GM18508 (cell line): ENCODE data around the gene NHERF1.

Source experiments
- ATAC-seq: cut with Tn5 transposase; IDR thresholded peaks from one replicate; pipeline ENCODE4 v1.9.1; 2021; ENCODE audit warnings: moderate number of reproducible peaks; ENCODE audit not compliant: insufficient read depth, unreplicated experiment

The NHERF1 gene

DNA sequence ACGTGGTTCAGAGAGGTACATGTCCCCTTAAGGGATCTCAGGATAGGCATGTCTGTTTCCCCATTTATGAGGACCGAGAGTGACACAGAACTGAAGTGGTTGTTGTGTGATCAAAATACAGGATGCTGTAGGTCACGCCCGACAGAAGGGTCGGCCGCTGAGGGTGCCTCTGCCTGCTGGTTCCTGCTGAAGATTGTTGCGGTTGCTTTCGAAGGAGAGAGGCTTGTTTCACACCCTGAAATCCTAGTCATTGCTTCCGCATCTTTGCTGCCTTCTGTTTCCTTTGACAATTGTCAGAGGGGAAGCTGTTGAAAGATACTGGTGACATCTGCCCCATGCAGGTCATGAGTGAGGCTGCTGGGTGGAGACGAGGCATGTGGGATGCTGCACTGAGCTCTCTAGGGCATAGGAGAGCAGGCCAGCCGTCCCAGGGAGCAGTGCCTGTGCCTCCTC lies 31.5 kb downstream of the NHERF1 start:
- peak; percentile 59 for ATAC-seq

DNA sequence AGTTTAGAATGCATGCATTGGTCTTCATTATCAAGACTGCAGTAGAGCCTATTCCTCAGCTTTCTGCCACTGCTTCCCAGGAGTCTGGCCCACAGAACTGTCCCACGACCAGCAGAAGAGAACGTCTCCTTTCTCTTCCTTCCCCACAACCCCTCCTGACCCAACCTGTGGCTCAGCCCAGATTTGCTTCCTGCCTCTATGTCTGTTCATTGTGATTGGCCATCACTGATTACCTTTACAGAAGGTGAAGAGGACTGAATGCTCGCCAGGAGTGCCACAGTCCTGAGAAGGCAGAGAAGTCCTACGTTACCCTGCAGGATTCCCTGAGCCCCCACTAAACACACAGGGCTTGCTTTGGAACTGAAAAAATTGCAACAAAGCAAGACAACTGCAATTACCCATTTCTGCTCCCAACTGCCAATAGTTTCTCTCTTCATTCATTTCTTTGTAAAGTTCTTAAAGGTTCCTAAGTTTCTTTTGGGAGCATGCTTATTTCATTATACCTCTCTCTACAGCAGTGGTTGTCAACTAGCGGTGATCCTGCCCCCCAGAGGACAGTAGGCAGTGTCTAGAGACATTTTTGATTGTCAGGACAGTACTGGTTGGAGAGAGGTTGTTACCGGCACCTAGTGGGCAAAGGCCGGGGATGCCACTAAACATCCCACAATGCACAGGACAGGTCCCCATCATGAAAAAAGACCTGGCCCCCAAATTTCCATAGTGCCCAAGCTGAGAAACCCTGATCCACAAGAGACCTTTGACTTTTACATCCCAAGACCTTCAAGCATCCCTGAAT lies 32.2 kb downstream of the NHERF1 start:
- ATAC-seq: no peak

DNA sequence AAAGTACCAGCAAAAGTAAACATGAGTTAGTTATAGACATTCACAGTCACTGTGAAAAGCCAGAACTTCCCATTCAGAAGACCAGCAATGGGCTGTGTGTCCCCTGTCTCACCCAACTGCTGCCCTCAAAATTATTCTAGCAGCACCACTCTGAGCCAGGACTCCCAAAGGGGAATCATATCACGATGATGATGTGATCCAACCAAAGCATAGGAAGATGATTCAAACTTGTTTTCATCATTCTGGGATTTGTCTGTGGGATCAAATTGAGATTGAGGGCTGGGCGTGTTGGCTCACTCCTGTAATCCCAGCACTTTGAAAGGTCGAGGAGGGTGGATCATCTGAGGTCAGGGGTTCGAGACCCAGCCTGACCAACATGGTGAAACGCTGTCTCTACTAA lies 34.1 kb downstream of the NHERF1 start:
- ATAC-seq: no peak

DNA sequence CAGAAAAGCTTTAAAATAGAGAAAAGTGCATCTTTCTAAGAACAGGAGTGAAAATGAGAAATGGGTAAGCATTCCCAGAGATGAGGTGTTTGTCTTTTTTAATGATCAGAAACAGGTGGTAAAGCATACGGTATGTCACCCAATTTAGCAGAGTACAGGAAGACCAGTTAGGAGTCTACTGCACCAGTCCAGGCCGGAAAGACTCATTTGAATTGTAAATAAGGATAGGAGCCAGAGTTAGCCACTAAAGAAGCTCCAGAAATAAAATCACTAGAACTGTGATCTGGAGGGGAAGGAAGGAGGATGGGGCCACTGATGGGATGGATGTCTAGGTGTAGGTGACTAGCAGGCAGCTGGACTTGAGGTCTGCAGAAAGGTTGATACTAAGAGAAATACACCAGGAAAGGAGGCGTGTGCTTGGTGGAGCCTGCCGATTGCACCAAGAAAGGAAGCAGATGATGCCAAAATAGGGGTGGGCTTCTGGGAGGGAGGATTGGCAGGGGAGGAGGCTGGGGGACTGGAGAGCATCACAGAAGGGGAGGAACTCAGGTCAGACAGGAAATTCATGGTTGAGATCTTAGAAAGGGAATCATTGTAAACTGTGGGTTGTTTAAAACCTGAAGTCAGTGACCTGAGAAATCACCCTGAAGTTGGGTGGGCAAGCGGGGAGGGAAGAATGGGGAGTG lies 35.8 kb downstream of the NHERF1 start:
- no peak for ATAC-seq

- ATAC-seq: no peak
These were observed 36.9 kb downstream of the NHERF1 start for GRCh38 chr17:74785096-74785980.

- ATAC-seq: no peak
These were observed 37.5 kb downstream of the NHERF1 start for GRCh38 chr17:74785981-74786360.

DNA sequence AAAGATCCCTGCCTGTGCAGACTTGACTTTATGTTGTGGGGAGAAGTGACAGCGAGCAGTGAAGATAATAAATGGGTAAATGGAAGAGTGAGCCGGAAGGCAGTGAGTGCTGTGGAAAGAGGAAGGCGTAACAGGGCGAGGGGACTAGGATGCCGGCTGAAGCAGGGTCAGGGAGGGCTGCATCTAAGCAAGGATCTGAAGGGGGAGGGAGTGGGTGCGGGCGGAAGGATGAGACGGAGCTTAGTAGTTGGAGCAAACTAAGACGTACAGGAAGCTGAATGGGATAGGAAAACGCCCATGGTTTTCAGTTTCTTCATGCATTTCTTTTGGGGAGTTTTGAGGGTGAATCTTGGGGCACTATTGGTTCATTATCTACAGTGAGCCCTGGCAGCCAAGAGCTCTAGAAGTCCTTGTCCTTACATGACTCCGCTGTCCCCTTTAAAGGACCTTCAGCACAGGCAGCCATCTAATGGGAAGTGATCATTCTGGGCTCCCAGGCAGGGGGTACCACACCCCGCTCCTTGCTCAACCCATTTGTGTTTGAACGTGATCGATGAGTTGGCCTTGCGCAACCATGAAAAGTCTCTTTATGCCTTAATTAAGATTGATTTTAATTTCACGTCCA lies 38.1 kb downstream of the NHERF1 start:
- no peak for ATAC-seq

GRCh38 chr17:74790161-74791058 lies 42.0 kb downstream of the NHERF1 start:
- no peak for ATAC-seq

- no peak for ATAC-seq
These were observed 44.2 kb downstream of the NHERF1 start for GRCh38 chr17:74792586-74793105.

DNA sequence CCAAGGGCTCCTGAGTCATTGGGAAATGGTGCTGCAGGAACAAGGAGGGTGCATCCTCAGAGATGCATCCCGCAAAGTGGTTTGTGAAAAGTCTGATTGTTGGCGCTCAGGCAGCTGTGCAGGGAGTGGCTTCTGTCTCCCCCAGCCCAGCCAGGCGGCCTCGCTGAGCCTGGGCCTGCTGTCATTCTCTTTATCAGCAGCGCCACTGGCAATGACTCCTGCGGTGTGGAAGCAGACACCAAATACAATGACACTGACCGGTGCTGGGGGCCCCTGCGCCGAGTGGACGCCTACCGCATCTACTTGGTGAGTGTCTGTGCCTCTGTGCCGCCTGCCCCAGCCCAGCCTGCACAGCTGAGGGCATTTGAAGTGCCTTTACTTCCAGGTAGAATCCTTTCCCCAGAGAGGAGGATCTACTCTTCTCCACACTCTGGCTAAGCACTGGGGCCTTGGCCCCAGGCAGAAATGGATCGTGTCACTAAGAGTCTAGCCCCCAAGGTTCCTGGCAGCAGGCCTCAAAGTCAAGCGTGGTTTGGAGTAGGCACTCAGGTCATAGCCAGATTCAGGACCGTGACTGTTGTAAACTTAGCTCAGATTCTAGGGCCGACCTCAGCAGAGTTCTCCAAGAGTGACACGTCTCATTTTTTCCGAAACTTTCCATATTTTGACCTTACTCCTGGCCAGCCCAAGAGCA lies 47.0 kb downstream of the NHERF1 start:
- no peak for ATAC-seq

DNA sequence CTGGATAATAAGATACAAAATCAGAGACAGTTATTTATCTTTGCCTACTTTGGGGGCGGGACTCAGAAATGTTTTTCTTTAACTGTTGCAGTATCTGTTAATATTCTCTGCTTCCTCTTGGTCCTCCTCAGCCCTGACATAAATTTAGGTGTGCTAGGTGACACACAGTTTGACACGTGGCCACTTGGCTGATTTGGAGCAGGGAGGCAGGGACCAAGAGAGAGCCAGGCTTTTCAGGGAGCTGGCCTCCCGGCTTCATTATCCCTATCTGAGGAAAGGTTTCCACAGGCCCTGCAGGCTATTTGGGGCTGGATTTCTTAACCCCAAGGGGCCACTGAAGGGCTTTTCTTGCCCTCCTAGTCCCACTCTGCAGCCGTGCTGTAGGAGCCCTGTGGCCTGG lies 47.8 kb downstream of the NHERF1 start:
- ATAC-seq: no peak

- ATAC-seq: no peak
These were observed 48.4 kb downstream of the NHERF1 start for GRCh38 chr17:74796866-74797265.

DNA sequence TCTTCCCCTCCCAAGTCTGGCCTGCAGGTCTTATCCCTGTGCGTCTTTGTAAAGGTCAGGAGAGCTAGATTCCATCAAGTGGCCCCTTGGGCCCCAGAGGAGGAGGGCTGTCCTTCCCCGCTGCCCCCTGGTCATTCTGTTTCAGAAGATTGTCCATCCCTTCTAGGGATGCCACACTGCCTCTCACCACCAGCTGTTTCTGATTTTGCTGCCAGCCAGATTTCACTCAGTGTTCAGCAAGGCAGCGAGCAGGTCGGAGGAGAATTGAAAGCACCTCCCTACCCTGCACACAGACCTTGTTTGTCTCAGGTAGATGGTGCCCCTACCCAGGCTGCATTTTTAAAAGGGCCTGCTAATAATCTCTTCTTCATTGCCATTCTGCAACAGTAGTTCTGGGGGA lies 49.4 kb downstream of the NHERF1 start:
- ATAC-seq: no peak

DNA sequence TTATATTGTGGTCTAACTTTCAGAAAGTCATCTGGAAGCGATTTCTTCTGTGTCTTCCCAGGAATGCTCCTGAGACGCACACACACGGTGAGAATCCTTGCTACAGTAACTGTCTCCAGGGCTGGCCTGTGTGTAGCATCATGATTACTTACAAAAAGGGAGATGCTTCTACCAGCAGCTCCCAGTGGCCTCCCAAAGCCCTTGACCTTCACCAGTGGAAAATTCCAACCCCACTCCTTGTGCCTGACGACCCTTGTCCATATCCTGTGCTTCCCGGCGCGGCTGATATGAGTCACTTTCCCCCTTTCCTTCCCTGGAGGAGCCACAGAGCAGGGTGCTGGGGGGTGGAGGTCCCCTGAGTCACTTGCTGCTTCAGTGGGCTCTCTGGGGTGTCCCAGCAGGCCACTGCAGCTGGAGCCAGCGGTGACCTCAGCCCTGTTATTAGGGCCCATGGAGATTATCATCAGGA lies 49.8 kb downstream of the NHERF1 start:
- ATAC-seq: no peak

DNA sequence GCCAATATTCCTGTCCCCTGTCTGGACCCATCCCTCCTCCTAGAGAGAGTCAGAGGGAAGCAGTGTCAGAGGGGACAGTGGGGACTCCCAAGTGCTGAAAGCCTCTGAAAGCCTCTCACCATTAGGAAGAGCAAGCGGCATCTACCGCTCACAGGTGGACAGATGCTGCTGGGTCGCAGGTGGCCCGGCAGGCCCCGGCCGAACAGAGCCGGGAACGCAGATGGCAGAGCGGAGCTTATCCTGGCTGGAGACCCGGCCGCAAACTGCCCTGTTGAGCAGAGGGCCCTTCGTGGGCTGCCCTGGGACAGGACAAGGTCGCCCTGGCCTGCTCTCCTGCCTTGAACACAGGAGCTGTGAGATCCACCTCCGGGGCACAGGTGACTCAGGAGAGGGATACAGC lies 50.7 kb downstream of the NHERF1 start:
- no peak for ATAC-seq

- no peak for ATAC-seq
These were observed 52.1 kb downstream of the NHERF1 start for GRCh38 chr17:74800531-74800930.

DNA sequence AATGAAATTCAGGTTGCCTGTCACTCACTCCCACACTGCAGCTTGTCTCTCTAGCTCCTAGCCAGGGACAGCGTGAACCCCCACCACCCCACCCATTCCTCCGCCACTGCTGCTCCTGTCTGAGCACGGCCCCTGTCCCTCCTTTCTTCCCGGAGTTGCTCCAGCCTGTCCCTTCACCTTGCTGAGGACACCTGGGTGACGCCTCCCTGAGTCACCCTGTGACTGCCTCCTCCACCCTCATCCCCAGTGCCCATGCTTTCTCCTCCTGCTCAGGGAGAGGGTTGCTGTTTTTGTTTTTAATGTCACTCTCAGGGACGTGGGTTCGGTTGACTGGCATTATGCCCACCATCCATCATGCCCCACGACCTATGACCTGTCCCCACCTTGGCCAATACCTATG lies 53.5 kb downstream of the NHERF1 start:
- no peak for ATAC-seq

GRCh38 chr17:74803388-74803930 lies 55.0 kb downstream of the NHERF1 start:
- no peak for ATAC-seq
